PC-9 (cell line): Measurements from ENCODE around the gene TEX26. TPM values are rescaled to one million over a fixed set of nuclear protein-coding genes. Genes with fewer than 3 reads are reported as not detected.

Experiments used
- BruUV-seq: library from RNA; stranded (reverse); fragments of 400-500 nt; replicated peaks from 2 replicates; lab custom pipeline; 2021; lab: Mats Ljungman, UMichigan
- CTCF ChIA-PET: fragments of 300-600 bp; sonication (Branson Sonifier 250); formaldehyde crosslinking; loops from one replicate; lab custom pipeline; 2022; ENCODE audit warnings: antibody characterized with exemption; lab: Charles Lee
- POLR2A ChIA-PET: fragments of 300-600 bp; sonication (Branson Sonifier 250); formaldehyde crosslinking; loops from one replicate; lab custom pipeline; 2022; ENCODE audit warnings: antibody characterized with exemption; ENCODE audit not compliant: unreplicated experiment; lab: Charles Lee
- DNase-seq, 2 experiments: peaks; one replicate each; pipeline versions ENCODE4 v3.0.0 to v3.0.0-alpha.2; 2015 to 2022; ENCODE audit warnings: mixed read lengths in 1 of 2
- H2AFZ ChIP-seq: fragments of 200-600 bp; sonication (generic); 2 replicates; pipeline ENCODE4 v1.8.1; 2017; ENCODE audit warnings: antibody characterized with exemption
- H3F3A ChIP-seq: fragments of 200-600 bp; sonication (generic); 2 replicates; pipeline ENCODE4 v1.8.1; 2017; ENCODE audit warnings: antibody characterized with exemption, mild to moderate bottlenecking, low read depth; ENCODE audit not compliant: insufficient read depth
- H3K27ac ChIP-seq: fragments of 200-600 bp; sonication (generic); 2 replicates; pipeline ENCODE4 v1.6.1; 2016; ENCODE audit warnings: mixed run types
- H3K27me3 ChIP-seq: fragments of 200-600 bp; sonication (generic); 2 replicates; pipeline ENCODE4 v1.6.1; 2016; ENCODE audit warnings: low read depth, mixed run types; ENCODE audit not compliant: insufficient read depth
- H3K36me3 ChIP-seq: fragments of 200-600 bp; sonication (generic); 2 replicates; pipeline ENCODE4 v1.6.1; 2016; ENCODE audit warnings: low read depth, mixed run types
- H3K4me1 ChIP-seq: fragments of 200-600 bp; sonication (generic); replicated peaks from 2 replicates; pipeline ENCODE4 v1.6.1; 2016; ENCODE audit warnings: mixed run types; ENCODE audit not compliant: insufficient read depth
- H3K4me2 ChIP-seq: fragments of 200-600 bp; sonication (generic); 2 replicates; pipeline ENCODE4 v1.6.1; 2017; ENCODE audit warnings: mixed run types
- H3K4me3 ChIP-seq: fragments of 200-600 bp; sonication (generic); 2 replicates; pipeline ENCODE4 v1.6.1; 2016; ENCODE audit warnings: mixed run types
- H3K79me2 ChIP-seq: fragments of 200-600 bp; sonication (generic); 2 replicates; pipeline ENCODE4 v1.6.1; 2017; ENCODE audit warnings: low read depth, mixed run types
- H3K9me2 ChIP-seq: fragments of 200-600 bp; sonication (generic); 2 replicates; pipeline ENCODE4 v1.8.1; 2017; ENCODE audit warnings: mild to moderate bottlenecking; ENCODE audit not compliant: insufficient read depth
- H3K9me3 ChIP-seq: fragments of 200-600 bp; sonication (generic); 2 replicates; pipeline ENCODE4 v1.8.1; 2016; ENCODE audit warnings: low read depth; ENCODE audit not compliant: insufficient read depth
- H4K20me1 ChIP-seq: fragments of 200-600 bp; sonication (generic); 2 replicates; pipeline ENCODE4 v1.8.1; 2017; ENCODE audit not compliant: insufficient read depth
- CTCF ChIP-seq: fragments of 200-600 bp; sonication (generic); conservative IDR thresholded peaks from 2 replicates; pipeline ENCODE4 v1.6.1; 2017; ENCODE audit warnings: mixed run types, antibody characterized with exemption, mild to moderate bottlenecking, moderate library complexity
- EZH2 ChIP-seq: fragments of 200-600 bp; sonication (generic); IDR thresholded peaks from 2 replicates; pipeline ENCODE4 v1.8.0; 2017; ENCODE audit warnings: antibody characterized with exemption, low read depth
- intact Hi-C: fragments of 100-400 bp; cut with micrococcal nuclease; formaldehyde crosslinking; loops from one replicate; pipeline ENCODE4 v1.10.0; 2022; ENCODE audit not compliant: unreplicated experiment
- total RNA-seq: library from RNA; stranded (reverse); gene quantifications from 2 replicates; pipeline ENCODE4 v1.2.3, GENCODE V29; 2021

The TEX26 gene
- total RNA-seq, 1 experiment from 2014 or later: not detected

- Histone ChIP-seq H3K9me2 (no peaks in the 10 kb centered on the region), H3K4me1 (no peaks in the 10 kb centered on the region), H3K27ac (no peak overlapping the region), H3K36me3 (no peaks in the 10 kb centered on the region), H3K4me2 (no peak overlapping the region), H4K20me1 (no peaks in the 10 kb centered on the region), H3K9me3 (no peaks in the 10 kb centered on the region), H3K4me3 (no peak overlapping the region), H3K27me3 (peaks cover 11% of the 10 kb centered on the region; the same call in 1 of the 2 replicates), H3K79me2 (no peaks in the 10 kb centered on the region), H3F3A (no peaks in the 10 kb centered on the region), H2AFZ (no peak overlapping the region)
- DNase-seq: no peak
- POLR2A ChIA-PET: no interaction called here
- intact Hi-C loops: no loop called here
- CTCF ChIA-PET: no interaction called here
- BruUV-seq: no TSS peak
- TF ChIP-seq EZH2: no peak
- no peak for TF ChIP-seq CTCF
Observed at GRCh38 chr13:30927595-30927994, 4.9 kb upstream of the TEX26 start.

DNA sequence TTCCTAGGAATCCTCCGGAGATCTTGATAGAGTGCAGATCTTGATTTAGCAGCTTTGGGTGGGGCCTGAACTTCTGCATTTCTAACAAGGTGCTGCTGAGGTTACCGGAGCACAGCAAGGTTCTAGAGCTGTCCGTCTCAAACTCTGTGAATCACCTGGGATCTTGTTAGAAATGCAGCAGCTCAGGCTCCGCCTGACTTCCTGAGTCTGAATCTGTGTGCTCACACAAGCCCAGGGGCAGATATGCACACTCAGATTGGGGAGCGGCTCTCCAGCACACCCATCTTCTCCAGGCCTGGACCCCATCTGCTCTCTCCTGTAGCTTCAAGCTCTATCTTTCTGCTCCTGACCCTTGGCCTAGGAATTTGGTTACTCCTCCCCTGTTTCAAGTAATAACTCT is 3.5 kb upstream of the TEX26 start:
- DNase-seq: no peak
- Histone ChIP-seq H3K9me2 (no peaks in the 10 kb centered on the region), H3K36me3 (no peaks in the 10 kb centered on the region), H3K27me3 (peaks cover 22% of the 10 kb centered on the region), H3K9me3 (no peaks in the 10 kb centered on the region), H3K4me1 (no peaks in the 10 kb centered on the region), H3K4me2 (no peak overlapping the region), H3F3A (no peaks in the 10 kb centered on the region), H4K20me1 (no peaks in the 10 kb centered on the region), H3K4me3 (no peak overlapping the region), H2AFZ (no peak overlapping the region), H3K79me2 (no peaks in the 10 kb centered on the region), H3K27ac (no peak overlapping the region)
- ChIA-PET POLR2A (no interaction called here), CTCF (no interaction called here)
- TF ChIP-seq CTCF: no peak
- no peak for TF ChIP-seq EZH2
- BruUV-seq: no TSS peak
- intact Hi-C loops: no loop called here

DNA sequence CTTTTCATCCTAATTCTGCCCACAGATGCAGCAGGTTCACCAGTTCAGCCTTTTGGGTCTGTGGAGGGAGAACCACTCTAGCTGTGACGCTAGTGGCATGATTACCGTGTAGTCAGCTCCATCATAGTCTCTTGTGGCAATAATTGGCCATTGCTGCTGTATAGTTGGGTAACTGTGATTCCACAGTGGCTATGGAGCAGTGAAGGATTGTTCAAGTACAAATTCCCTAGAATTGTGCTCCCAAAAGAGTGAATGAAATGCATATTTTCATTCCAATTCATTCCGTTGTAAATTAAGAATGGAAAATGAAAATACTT is 856 bp downstream of the TEX26 start:
- no peak for TF ChIP-seq CTCF
- no peak for TF ChIP-seq EZH2
- CTCF ChIA-PET: no interaction called here
- H3K9me3 ChIP-seq: no peaks in the 10 kb centered on the region
- no peaks in the 10 kb centered on the region for H3F3A ChIP-seq
- H3K4me1 ChIP-seq: no peaks in the 10 kb centered on the region
- no peak overlapping the region for H3K27ac ChIP-seq
- POLR2A ChIA-PET: no interaction called here
- BruUV-seq: no TSS peak
- H3K4me2 ChIP-seq: no peak overlapping the region
- H3K79me2 ChIP-seq: no peaks in the 10 kb centered on the region
- H3K9me2 ChIP-seq: no peaks in the 10 kb centered on the region
- intact Hi-C loops: no loop called here
- peaks cover 39% of the 10 kb centered on the region for H3K27me3 ChIP-seq
- no peaks in the 10 kb centered on the region for H3K36me3 ChIP-seq
- no peaks in the 10 kb centered on the region for H4K20me1 ChIP-seq
- no peak overlapping the region for H2AFZ ChIP-seq
- no peak overlapping the region for H3K4me3 ChIP-seq
- DNase-seq: no peak
